ENCODE data around the gene SIDT2. TPM values are rescaled to one million over a fixed set of nuclear protein-coding genes. Genes with fewer than 3 reads are reported as not detected.
"Not testable (repeated sequence)": the region's sequence is repeated elsewhere in the genome, so short reads cannot be mapped to it uniquely, and the experiment has no call there.

The SIDT2 gene
- total RNA-seq, 2 donors from 2014 or later, result 39.3 to 43.0 TPM

DNA sequence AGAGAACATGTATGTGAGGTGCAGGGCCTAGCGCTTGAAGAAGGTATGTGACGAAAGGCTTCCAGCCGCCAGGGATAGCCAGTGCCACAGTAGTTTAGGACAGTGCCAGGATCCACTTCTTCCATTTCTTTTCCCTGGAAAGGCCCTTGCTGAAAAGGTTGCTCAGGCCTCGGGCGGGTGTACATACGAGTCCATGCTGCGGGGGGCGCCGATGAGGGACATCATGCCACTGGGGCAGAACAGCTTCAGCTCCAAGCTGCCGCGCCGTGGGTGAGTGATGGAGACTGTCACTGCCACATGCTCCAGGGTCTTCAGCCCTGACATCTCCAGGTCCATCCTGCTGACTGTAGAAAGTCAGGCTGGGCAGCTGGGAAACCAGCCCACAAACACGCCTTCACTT, 30.2 kb downstream of the SIDT2 start:
- not testable (repeated sequence) for H3K27ac Mint-ChIP-seq; H3K9me3 Mint-ChIP-seq; H3K27me3 Mint-ChIP-seq (ENCODE audit: insufficient read depth); H3K27ac ChIP-seq (ENCODE audit: low read depth, low read length); H3K9ac ChIP-seq (ENCODE audit: extremely low read depth, low read length, poor library complexity, severe bottlenecking); H3K4me3 Mint-ChIP-seq; H3K27me3 ChIP-seq (ENCODE audit: control insufficient read depth, insufficient read depth, low read length, poor library complexity, severe bottlenecking); H3K4me1 Mint-ChIP-seq; H3K9me3 ChIP-seq (ENCODE audit: control insufficient read depth, low read length); H3K4me1 ChIP-seq (ENCODE audit: control insufficient read depth, insufficient read depth, low read length); H3K4me3 ChIP-seq (ENCODE audit: low read length)
- TF ChIP-seq, protein P1, sequence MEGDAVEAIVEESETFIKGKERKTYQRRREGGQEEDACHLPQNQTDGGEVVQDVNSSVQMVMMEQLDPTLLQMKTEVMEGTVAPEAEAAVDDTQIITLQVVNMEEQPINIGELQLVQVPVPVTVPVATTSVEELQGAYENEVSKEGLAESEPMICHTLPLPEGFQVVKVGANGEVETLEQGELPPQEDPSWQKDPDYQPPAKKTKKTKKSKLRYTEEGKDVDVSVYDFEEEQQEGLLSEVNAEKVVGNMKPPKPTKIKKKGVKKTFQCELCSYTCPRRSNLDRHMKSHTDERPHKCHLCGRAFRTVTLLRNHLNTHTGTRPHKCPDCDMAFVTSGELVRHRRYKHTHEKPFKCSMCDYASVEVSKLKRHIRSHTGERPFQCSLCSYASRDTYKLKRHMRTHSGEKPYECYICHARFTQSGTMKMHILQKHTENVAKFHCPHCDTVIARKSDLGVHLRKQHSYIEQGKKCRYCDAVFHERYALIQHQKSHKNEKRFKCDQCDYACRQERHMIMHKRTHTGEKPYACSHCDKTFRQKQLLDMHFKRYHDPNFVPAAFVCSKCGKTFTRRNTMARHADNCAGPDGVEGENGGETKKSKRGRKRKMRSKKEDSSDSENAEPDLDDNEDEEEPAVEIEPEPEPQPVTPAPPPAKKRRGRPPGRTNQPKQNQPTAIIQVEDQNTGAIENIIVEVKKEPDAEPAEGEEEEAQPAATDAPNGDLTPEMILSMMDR (conservative IDR thresholded peaks at IDR 0.05), result peak; percentile 42
- peaks cover 40% of the 10 kb centered on the region for H3K36me3 Mint-ChIP-seq (ENCODE audit: low read depth)
- peaks cover 23% of the 10 kb centered on the region for H3K36me3 ChIP-seq (ENCODE audit: control insufficient read depth, insufficient read depth, low read length)
- 79 to 88% methylated on average over 6 to 7 of the region's 13 CpGs for WGBS, 2 experiments (ENCODE audit: insufficient coverage in 1 of 2, insufficient read length in 1 of 2)
- peak; percentile 87 for DNase-seq

DNA sequence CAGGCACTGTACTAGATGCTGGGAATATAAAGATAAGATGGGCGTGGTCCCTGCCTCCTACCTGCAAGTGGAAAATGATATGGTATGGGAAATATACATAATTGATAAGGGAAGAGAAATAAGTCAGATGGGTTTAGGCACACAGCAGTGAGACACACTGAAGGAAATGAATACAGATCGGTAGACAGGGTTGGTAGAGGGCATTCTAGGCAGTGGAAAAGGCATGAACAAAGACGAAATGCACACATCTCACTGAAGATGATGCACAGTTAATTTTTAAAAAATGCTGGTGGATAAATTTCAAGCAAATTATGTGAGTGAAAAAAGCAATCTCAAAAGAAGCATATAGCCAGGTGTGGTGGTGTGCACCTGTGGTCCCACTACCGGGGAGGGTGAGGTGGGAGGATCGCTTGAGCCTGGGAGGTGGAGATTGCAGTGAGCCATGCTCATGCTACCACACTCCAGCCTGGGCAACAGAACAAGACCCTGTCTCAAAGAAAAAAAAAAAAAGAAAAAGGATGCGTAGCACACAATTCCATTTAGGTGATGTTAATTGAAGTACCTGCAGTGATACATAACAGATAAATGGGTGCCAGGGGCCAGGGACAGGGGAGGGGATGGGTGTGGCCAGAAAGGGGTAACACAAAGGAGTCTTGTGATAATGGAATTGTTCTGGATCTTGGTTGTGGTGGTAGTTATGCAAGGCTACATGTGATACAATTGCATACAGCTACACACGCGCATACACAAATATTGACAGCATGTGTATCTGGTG, 31.0 kb downstream of the SIDT2 start:
- H3K4me1 Mint-ChIP-seq; H3K4me1 ChIP-seq (ENCODE audit: control insufficient read depth, insufficient read depth, low read length); H3K9me3 ChIP-seq (ENCODE audit: control insufficient read depth, low read length); H3K9ac ChIP-seq (ENCODE audit: extremely low read depth, low read length, poor library complexity, severe bottlenecking); H3K27me3 Mint-ChIP-seq (ENCODE audit: insufficient read depth); H3K27ac ChIP-seq (ENCODE audit: low read depth, low read length); H3K4me3 ChIP-seq (ENCODE audit: low read length); H3K4me3 Mint-ChIP-seq; H3K27ac Mint-ChIP-seq; H3K9me3 Mint-ChIP-seq; H3K27me3 ChIP-seq (ENCODE audit: control insufficient read depth, insufficient read depth, low read length, poor library complexity, severe bottlenecking): not testable (repeated sequence)
- H3K36me3 ChIP-seq (ENCODE audit: control insufficient read depth, insufficient read depth, low read length), result peaks cover 17% of the 10 kb centered on the region
- WGBS, 2 experiments (ENCODE audit: insufficient coverage in 1 of 2, insufficient read length in 1 of 2), result 91 to 97% methylated on average over 7 of the region's 8 CpGs
- peak; percentile 63 for DNase-seq
- peaks cover 38% of the 10 kb centered on the region for H3K36me3 Mint-ChIP-seq (ENCODE audit: low read depth)

DNA sequence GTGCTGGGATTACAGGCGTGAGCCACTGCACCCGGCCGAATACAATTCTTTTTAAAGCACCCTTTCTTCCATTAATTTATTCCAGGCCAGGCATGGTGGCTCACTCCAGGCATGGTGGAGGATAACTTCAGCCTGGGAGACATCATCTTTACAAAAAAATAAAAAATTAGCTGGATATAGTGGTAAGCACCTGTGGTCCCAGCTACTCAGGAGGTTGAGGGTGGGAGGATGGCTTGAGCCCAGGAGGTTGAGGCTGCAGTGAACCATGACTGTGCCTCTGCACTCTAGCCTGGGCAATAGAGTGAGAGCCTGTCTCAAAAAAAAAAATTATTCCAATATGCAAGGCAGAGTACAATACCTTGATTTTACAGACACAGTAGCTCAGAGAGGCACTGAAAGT, 32.1 kb downstream of the SIDT2 start:
- no peak overlapping the region for H3K9ac ChIP-seq (ENCODE audit: extremely low read depth, low read length, poor library complexity, severe bottlenecking)
- H3K27ac ChIP-seq (ENCODE audit: low read depth, low read length), result no peak overlapping the region
- H3K4me1 ChIP-seq (ENCODE audit: control insufficient read depth, insufficient read depth, low read length), result no peaks in the 10 kb centered on the region
- Mint-ChIP-seq H3K27me3 (ENCODE audit: insufficient read depth) (no peaks in the 10 kb centered on the region), H3K9me3 (no peaks in the 10 kb centered on the region), H3K4me1 (peaks cover 5% of the 10 kb centered on the region), H3K36me3 (ENCODE audit: low read depth) (peaks cover 31% of the 10 kb centered on the region), H3K4me3 (no peak overlapping the region), H3K27ac (no peak overlapping the region)
- H3K4me3 ChIP-seq (ENCODE audit: low read length), result no peak overlapping the region
- DNase-seq, result no peak
- no peaks in the 10 kb centered on the region for H3K27me3 ChIP-seq (ENCODE audit: control insufficient read depth, insufficient read depth, low read length, poor library complexity, severe bottlenecking)
- WGBS, 2 experiments (ENCODE audit: insufficient coverage in 1 of 2, insufficient read length in 1 of 2), result 92% methylated on average over 3 of the region's 3 CpGs; no CpG with 5 or more reads in 1 of the 2 experiments
- H3K36me3 ChIP-seq (ENCODE audit: control insufficient read depth, insufficient read depth, low read length), result peaks cover 11% of the 10 kb centered on the region
- no peaks in the 10 kb centered on the region for H3K9me3 ChIP-seq (ENCODE audit: control insufficient read depth, low read length)
- TF ChIP-seq, protein P1 (conservative IDR thresholded peaks at IDR 0.05), result no peak
